AG04449 (cell line): ENCODE results near the gene ARPC2.

Experiments used
- CTCF ChIA-PET: fragments of 350-600 bp; formaldehyde crosslinking; extraction: SDS; loops from one replicate; lab custom pipeline; 2021; ENCODE audit warnings: antibody characterized with exemption; lab: Yijun Ruan, JAX
- POLR2A ChIA-PET: fragments of 400-600, 350-600 bp; formaldehyde crosslinking; extraction: SDS; loops from one replicate; lab custom pipeline; 2020; ENCODE audit warnings: antibody characterized with exemption, inconsistent platforms; lab: Yijun Ruan, JAX
- DNase-seq: peaks from one replicate; pipeline ENCODE4 v3.0.0-alpha.2; 2010; ENCODE audit warnings: low read depth, low spot score
- H3K4me3 ChIP-seq: 2 replicates; pipeline ENCODE4 v1.5.1; 2011; ENCODE audit warnings: low read depth, mild to moderate bottlenecking, control low read depth, low read length
- TF ChIP-seq, protein P1 (sequence below): IDR thresholded peaks from one replicate; pipeline ENCODE4 v1.5.1; 2011; ENCODE audit warnings: mild to moderate bottlenecking, moderate library complexity, low read length, control low read depth, inconsistent platforms; ENCODE audit not compliant: insufficient read depth; ENCODE audit errors: missing control alignments

The ARPC2 gene

DNA sequence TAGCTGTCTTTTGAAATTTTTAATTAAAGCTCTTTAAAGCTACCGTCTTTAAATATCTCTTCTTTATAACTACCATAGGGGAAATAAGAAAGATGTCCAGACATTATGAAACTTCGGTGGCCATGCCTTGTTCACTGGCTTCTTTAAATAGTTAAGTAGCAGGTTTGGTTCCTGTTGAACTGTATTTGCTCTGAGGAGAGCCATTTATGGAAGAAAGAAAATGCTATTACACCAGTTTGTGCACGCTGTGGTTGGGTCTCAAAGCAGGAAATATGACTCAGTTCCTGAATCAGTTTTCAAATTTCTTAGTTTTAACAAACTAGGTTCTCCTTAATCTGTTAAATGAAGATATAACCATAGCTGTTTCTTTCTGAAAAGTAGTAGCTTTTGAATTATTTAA, 12.2 kb downstream of the ARPC2 start:
- no peak overlapping the region for H3K4me3 ChIP-seq
- ChIA-PET CTCF (interaction anchor here (0.6 to 3.6 kb wide), 5 partner anchors 9 to 44 kb away, joined by 3 to 22 read pairs (median 4); no protein-coding TSS in a partner anchor), POLR2A (interaction anchor here (0.8 to 1.5 kb wide), 3 partner anchors 12 to 34 kb away, joined by 3 read pairs; partner anchors contain the start of gene ARPC2)
- peak; percentile 74 for DNase-seq
- TF ChIP-seq, protein P1, sequence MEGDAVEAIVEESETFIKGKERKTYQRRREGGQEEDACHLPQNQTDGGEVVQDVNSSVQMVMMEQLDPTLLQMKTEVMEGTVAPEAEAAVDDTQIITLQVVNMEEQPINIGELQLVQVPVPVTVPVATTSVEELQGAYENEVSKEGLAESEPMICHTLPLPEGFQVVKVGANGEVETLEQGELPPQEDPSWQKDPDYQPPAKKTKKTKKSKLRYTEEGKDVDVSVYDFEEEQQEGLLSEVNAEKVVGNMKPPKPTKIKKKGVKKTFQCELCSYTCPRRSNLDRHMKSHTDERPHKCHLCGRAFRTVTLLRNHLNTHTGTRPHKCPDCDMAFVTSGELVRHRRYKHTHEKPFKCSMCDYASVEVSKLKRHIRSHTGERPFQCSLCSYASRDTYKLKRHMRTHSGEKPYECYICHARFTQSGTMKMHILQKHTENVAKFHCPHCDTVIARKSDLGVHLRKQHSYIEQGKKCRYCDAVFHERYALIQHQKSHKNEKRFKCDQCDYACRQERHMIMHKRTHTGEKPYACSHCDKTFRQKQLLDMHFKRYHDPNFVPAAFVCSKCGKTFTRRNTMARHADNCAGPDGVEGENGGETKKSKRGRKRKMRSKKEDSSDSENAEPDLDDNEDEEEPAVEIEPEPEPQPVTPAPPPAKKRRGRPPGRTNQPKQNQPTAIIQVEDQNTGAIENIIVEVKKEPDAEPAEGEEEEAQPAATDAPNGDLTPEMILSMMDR, result no peak

DNA sequence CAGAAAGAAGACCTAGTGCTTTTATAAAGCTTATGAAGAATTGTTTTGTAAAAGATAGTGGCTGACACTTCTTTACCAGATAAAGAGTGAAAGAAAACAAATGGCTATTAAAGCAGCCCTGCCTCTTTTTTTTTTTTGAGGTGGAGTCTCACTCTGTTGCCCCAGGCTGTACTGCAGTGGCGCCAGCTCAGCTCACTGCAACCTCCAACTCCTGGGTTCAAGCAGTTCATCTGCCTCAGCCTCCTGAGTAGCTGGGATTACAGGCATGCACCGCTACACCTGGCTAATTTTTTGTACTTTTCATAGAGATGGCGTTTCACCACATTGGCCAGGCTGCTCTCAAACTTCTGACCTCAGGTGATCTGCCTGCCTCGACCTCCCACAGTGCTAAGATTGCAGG, 12.9 kb downstream of the ARPC2 start:
- H3K4me3 ChIP-seq, result no peak overlapping the region
- TF ChIP-seq, protein P1, result no peak
- ChIA-PET POLR2A (interaction anchor here (0.6 to 1.5 kb wide), 4 partner anchors 13 to 34 kb away, joined by 3 read pairs; partner anchors contain the start of gene ARPC2), CTCF (interaction anchor here (1.0 to 3.6 kb wide), 5 partner anchors 10 to 44 kb away, joined by 4 to 22 read pairs (median 5); no protein-coding TSS in a partner anchor)
- no peak for DNase-seq

DNA sequence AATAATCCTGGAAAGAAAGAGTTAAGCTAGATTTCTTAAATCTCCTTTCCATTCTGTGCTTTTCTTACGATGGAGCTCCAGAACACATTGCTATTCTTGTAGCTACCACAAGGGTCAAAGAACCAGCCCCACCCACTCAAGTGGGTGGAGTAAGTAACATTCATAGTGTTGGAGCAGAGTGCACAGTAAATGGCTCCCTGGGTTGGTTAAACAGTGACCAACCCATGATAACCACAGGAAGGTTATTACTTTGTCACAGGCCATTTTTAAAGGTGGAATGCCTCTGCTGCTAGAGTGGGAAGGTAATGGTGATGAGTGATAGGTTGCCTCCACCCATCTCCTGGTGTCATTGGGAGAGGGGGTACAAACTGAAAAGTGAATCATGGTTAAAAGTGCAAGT, 13.9 kb downstream of the ARPC2 start:
- TF ChIP-seq, protein P1, result no peak
- H3K4me3 ChIP-seq, result no peak overlapping the region
- CTCF ChIA-PET, result interaction anchor here (0.6 to 3.6 kb wide), 7 partner anchors 12 to 28 kb away, joined by 3 to 22 read pairs (median 4); no protein-coding TSS in a partner anchor
- POLR2A ChIA-PET, result interaction anchor here (0.9 kb wide), 1 partner anchor 14 kb away, joined by 3 read pairs; the partner anchor contains the start of gene ARPC2
- no peak for DNase-seq

DNA sequence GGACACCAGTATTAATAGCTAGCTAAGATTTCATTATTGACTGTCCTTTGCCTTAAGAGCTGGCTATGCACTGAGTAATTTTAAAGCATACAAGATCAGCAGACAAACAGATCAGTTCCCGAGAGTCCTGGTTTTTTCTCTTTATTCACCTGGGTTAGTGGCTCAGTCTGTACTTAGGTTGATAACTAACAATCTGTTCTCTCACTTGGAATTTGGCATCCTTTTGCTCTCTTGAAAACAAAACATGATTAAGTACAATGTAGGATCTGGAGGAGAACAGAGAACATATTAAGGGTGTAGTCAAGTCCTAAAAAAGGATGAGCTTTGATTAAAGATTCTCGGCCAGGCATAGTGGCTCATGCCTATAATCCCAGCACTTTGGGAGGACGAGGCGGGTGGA, 16.6 kb downstream of the ARPC2 start:
- TF ChIP-seq, protein P1, result no peak
- ChIA-PET POLR2A (no interaction called here), CTCF (interaction anchor here (1.1 to 1.7 kb wide), 4 partner anchors 9 to 159 kb away, joined by 3 to 5 read pairs (median 4); no protein-coding TSS in a partner anchor)
- no peak overlapping the region for H3K4me3 ChIP-seq
- DNase-seq, result no peak

DNA sequence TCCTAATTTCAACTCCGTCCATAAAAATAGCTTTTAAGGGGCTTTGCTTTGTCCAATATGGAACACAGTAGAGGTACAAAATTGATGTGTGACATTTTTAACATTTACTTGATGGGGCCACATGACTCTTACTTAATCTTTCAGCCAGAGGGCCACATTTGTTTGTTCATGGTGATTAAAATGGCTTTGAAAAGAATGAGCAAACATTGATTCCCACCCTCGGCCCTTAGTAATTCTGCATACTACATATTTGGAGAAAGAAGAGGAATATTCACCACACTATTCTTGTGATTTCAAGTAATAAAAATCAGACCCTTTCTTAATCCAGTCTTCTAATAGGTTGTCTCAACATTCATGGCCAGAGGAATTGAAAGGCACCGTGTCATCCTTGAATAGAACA, 17.5 kb downstream of the ARPC2 start:
- CTCF ChIA-PET, result interaction anchor here (1.1 to 2.3 kb wide), 4 partner anchors 9 to 160 kb away, joined by 3 to 7 read pairs (median 4); no protein-coding TSS in a partner anchor
- no peak overlapping the region for H3K4me3 ChIP-seq
- TF ChIP-seq, protein P1, result no peak
- DNase-seq, result no peak
- POLR2A ChIA-PET, result no interaction called here

DNA sequence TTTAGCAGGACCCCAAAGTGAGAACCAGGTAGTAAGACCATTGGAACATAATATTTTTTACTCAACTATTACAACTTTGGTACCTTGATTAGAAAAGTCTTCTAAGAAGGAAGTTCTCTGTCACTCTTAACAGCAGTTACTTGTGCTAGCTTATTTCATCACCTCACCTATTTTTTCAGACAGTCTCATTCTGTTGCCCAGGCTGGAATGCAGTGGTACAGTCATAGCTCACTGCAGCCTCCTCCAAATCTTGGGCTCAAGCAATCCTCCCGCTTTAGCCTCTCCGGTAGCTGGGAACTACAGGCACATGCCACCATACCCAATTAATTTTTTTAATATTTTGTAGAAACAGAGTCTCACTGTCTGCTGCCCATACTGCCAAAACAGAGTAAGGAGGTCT, 18.0 kb downstream of the ARPC2 start:
- no peak overlapping the region for H3K4me3 ChIP-seq
- DNase-seq, result no peak
- ChIA-PET CTCF (interaction anchor here (1.0 to 2.3 kb wide), 5 partner anchors 9 to 37 kb away, joined by 3 to 7 read pairs (median 4); no protein-coding TSS in a partner anchor), POLR2A (no interaction called here)
- TF ChIP-seq, protein P1, result no peak
